ENCODE data around the gene PNKD.

PNKD gene

GRCh38 chr2:218295029-218295428 lies 24.7 kb downstream of the PNKD start:
- intact Hi-C loops (cut with DNase I; ENCODE audit: low total_unique reads) = no loop called here
- Histone ChIP-seq H3K27me3 (no peaks in the 10 kb centered on the region), H3K4me3 (no peak overlapping the region), H3K9me3 (no peaks in the 10 kb centered on the region), H3K4me1 (peaks cover 0 to 74% (median 51%) of the 10 kb centered on the region in 4 donors), H3K36me3 (no peaks in the 10 kb centered on the region), H3K27ac (peak overlapping the region; percentile 67 to 99)
- no peak for TF ChIP-seq CTCF (IDR thresholded peaks at IDR 0.05)
- no peak for DNase-seq

GRCh38 chr2:218296200-218296599 lies 25.9 kb downstream of the PNKD start:
- H3K36me3 ChIP-seq = no peaks in the 10 kb centered on the region
- no peak overlapping the region for H3K4me3 ChIP-seq
- DNase-seq = no peak
- H3K27ac ChIP-seq = peak overlapping the region; percentile 67 to 99
- intact Hi-C loops (cut with DNase I; ENCODE audit: low total_unique reads) = no loop called here
- TF ChIP-seq CTCF (IDR thresholded peaks at IDR 0.05) = no peak
- no peaks in the 10 kb centered on the region for H3K27me3 ChIP-seq
- H3K9me3 ChIP-seq = no peaks in the 10 kb centered on the region
- peaks cover 0 to 66% (median 39%) of the 10 kb centered on the region in 4 donors for H3K4me1 ChIP-seq

DNA sequence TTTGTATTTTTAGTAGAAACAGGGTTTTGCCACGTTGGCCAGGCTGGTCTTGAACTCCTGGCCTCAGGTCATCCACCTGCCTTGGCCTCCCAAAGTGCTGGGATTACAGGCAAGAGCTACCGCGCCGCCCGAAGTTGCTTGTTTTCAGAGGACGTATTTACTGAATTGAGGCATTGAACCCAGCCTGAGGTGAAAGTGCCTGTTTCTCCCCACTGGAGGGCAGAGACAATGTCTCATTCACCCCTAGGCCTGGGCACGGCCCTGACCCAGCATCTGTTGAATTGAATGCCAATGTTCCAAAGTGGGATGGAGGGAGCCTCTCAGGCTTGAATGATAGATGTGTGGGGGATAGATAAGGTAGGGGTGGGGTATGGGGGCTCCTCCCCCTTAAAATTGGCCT lies 26.5 kb downstream of the PNKD start:
- Histone ChIP-seq H3K9me3 (no peaks in the 10 kb centered on the region), H3K36me3 (no peaks in the 10 kb centered on the region), H3K4me1 (peaks cover 0 to 63% (median 36%) of the 10 kb centered on the region in 4 donors), H3K4me3 (no peak overlapping the region), H3K27me3 (no peaks in the 10 kb centered on the region), H3K27ac (peak overlapping the region; percentile 67 to 99)
- intact Hi-C loops (cut with DNase I; ENCODE audit: low total_unique reads) = no loop called here
- no peak for DNase-seq
- no peak for TF ChIP-seq CTCF (IDR thresholded peaks at IDR 0.05)

- no peaks in the 10 kb centered on the region for H3K27me3 ChIP-seq
- no peaks in the 10 kb centered on the region for H3K36me3 ChIP-seq
- peaks cover 0 to 54% (median 29%) of the 10 kb centered on the region in 4 donors for H3K4me1 ChIP-seq
- H3K4me3 ChIP-seq = no peak overlapping the region
- intact Hi-C loops (cut with DNase I; ENCODE audit: low total_unique reads) = loop anchor here (2.0 kb wide), 1 partner anchor 58 kb away; the partner anchor contains the start of gene CATIP
- no peak for DNase-seq
- TF ChIP-seq CTCF (IDR thresholded peaks at IDR 0.05) = no peak
- peak overlapping the region; percentile 67 to 99 for H3K27ac ChIP-seq
- H3K9me3 ChIP-seq = no peaks in the 10 kb centered on the region
Observed at GRCh38 chr2:218298314-218298875, 28.1 kb downstream of the PNKD start.

GRCh38 chr2:218300141-218300540 lies 29.8 kb downstream of the PNKD start:
- no peaks in the 10 kb centered on the region for H3K27me3 ChIP-seq
- no peak overlapping the region for H3K27ac ChIP-seq
- H3K4me1 ChIP-seq = peaks cover 0 to 38% (median 16%) of the 10 kb centered on the region in 4 donors
- TF ChIP-seq CTCF (IDR thresholded peaks at IDR 0.05) = no peak
- intact Hi-C loops (cut with DNase I; ENCODE audit: low total_unique reads) = loop anchor here (5.0 kb wide), 1 partner anchor 167 kb away; no protein-coding TSS in a partner anchor
- DNase-seq = no peak
- no peaks in the 10 kb centered on the region for H3K9me3 ChIP-seq
- no peak overlapping the region for H3K4me3 ChIP-seq
- H3K36me3 ChIP-seq = no peaks in the 10 kb centered on the region

Measured in tibial artery (tissue), 4 donors.